K562 (cell line): Measurements from ENCODE around the gene PLBD1. TPM values are rescaled to one million over a fixed set of nuclear protein-coding genes. Genes with fewer than 3 reads are reported as not detected.

Source experiments
- ATAC-seq: fragments of 200-7000 bp; cut with Tn5 transposase; 3 replicates; pipeline ENCODE4 v1.9.1; 2020; ENCODE audit warnings: moderate library complexity
- BruUV-seq: library from RNA; stranded (reverse); fragments of 400-500 nt; replicated peaks from 2 replicates; lab custom pipeline; 2021; lab: Mats Ljungman, UMichigan
- CTCF ChIA-PET: fragments of 300-600 bp; formaldehyde crosslinking; extraction: SDS; loops from one replicate; lab custom pipeline; 2021; ENCODE audit warnings: low intra/inter-chr PET ratio; lab: Yijun Ruan, JAX
- POLR2A ChIA-PET: fragments of 300-600, 350-650 bp; sonication (Branson Sonifier 250); formaldehyde crosslinking; extraction: SDS; loops from one replicate; lab custom pipeline; 2021; ENCODE audit warnings: antibody characterized with exemption, inconsistent platforms; lab: Yijun Ruan, JAX
- DNase-seq, 4 experiments: peaks; one replicate each; pipeline versions ENCODE4 v3.0.0 to v3.0.0-alpha.2; 2011 to 2018; ENCODE audit warnings: low spot score in 3 of 4, mixed read lengths in 3 of 4; ENCODE audit errors: extremely low read depth in 1 of 4
- FAIRE-seq: peaks from 2 replicates; lab custom pipeline; 2011; peaks lifted over from hg19 to GRCh38; lab: Jason Lieb, UNC
- H2AFZ ChIP-seq: 2 replicates; pipeline ENCODE4 v1.6.0; 2011; ENCODE audit warnings: low read depth, low read length, control low read depth, inconsistent platforms
- H3K27ac ChIP-seq: fragments of 200-600 bp; 3 replicates; pipeline ENCODE4 v1.8.0; 2011; ENCODE audit warnings: low read depth, mild to moderate bottlenecking, control low read depth, inconsistent platforms, low read length, moderate library complexity, mixed read lengths; ENCODE audit errors: extremely low read depth
- H3K27me3 ChIP-seq, 2 experiments: fragments of 300-600 bp in 1 of 2; 2 replicates in 1 of 2; 3 replicates in 1 of 2; pipeline versions ENCODE4 v1.6.0 to v1.8.0; 2011; ENCODE audit warnings: inconsistent platforms in 2 of 2, low read length in 2 of 2, mild to moderate bottlenecking in 1 of 2, mixed read lengths in 1 of 2, moderate library complexity in 1 of 2; ENCODE audit not compliant: control insufficient read depth in 2 of 2, insufficient read depth in 2 of 2
- H3K36me3 ChIP-seq: fragments of 300-600 bp; 3 replicates; pipeline ENCODE4 v1.8.0; 2011; ENCODE audit warnings: mild to moderate bottlenecking, low read length, inconsistent platforms; ENCODE audit not compliant: control insufficient read depth, insufficient read depth
- H3K4me1 ChIP-seq, 2 experiments: fragments of 200-600 bp in 1 of 2; replicated peaks in 1 of 2; 2 replicates in 1 of 2; 3 replicates in 1 of 2; pipeline versions ENCODE4 v1.5.1 to v1.8.0; 2011; ENCODE audit warnings: inconsistent platforms in 2 of 2, low read length in 2 of 2, mild to moderate bottlenecking in 1 of 2, mixed read lengths in 1 of 2, moderate library complexity in 1 of 2; ENCODE audit not compliant: control insufficient read depth in 2 of 2, insufficient read depth in 2 of 2
- H3K4me2 ChIP-seq: 2 replicates; pipeline ENCODE4 v1.6.1; 2011; ENCODE audit warnings: low read length, control low read depth, inconsistent platforms, mixed read lengths; ENCODE audit not compliant: insufficient read depth
- H3K4me3 ChIP-seq: fragments of 200-600 bp; sonication (generic), shearing (Covaris generic); 2 replicates; pipeline ENCODE4 v1.5.1; 2016; ENCODE audit warnings: control low read depth, inconsistent platforms
- H3K79me2 ChIP-seq: fragments of 200-600 bp; 3 replicates; pipeline ENCODE4 v1.8.0; 2011; ENCODE audit warnings: low read length, inconsistent platforms; ENCODE audit not compliant: control insufficient read depth, insufficient read depth
- H3K9ac ChIP-seq, 2 experiments: 2 replicates each; pipeline versions ENCODE4 v1.6.0 to v1.6.1; 2011; ENCODE audit warnings: low read depth in 2 of 2, low read length in 2 of 2, control low read depth in 1 of 2, inconsistent platforms in 1 of 2, mild to moderate bottlenecking in 1 of 2, mixed read lengths in 1 of 2; ENCODE audit not compliant: insufficient read depth in 1 of 2
- H3K9me1 ChIP-seq: one replicate; pipeline ENCODE4 v1.6.0; 2011; ENCODE audit warnings: inconsistent platforms, mild to moderate bottlenecking, low read length, moderate library complexity; ENCODE audit not compliant: control insufficient read depth, insufficient read depth
- H3K9me3 ChIP-seq: replicated peaks from 2 replicates; pipeline ENCODE4 v1.5.1; 2011; ENCODE audit warnings: low read depth, low read length, inconsistent platforms; ENCODE audit not compliant: control insufficient read depth, insufficient read depth
- H4K20me1 ChIP-seq: replicated peaks from 2 replicates; pipeline ENCODE4 v1.6.1; 2011; ENCODE audit warnings: low read length, inconsistent platforms, mixed read lengths; ENCODE audit not compliant: control insufficient read depth, insufficient read depth
- FOXA3 ChIP-seq, 2 experiments: fragments of 450-650 bp in 1 of 2; sonication (generic) in 1 of 2; formaldehyde crosslinking; IDR thresholded peaks in 1 of 2; conservative IDR thresholded peaks in 1 of 2; 2 replicates each; pipeline versions ENCODE4 v1.4.0 to v1.8.0; 2020 to 2022; ENCODE audit warnings: mild to moderate bottlenecking in 2 of 2, missing genetic modification reagents in 1 of 2
- HNRNPLL ChIP-seq: fragments of 200-400 bp; formaldehyde crosslinking; IDR thresholded peaks from 2 replicates; pipeline ENCODE4 v1.6.1; 2017; ENCODE audit warnings: low read length, low read depth, mild to moderate bottlenecking; ENCODE audit not compliant: poor library complexity, severe bottlenecking
- JUNB ChIP-seq: fragments of 450-650 bp; formaldehyde crosslinking; conservative IDR thresholded peaks from 2 replicates; pipeline ENCODE4 v1.4.0; 2020; ENCODE audit warnings: mild to moderate bottlenecking
- LCOR ChIP-seq: sonication (generic); formaldehyde crosslinking; IDR thresholded peaks from 2 replicates; pipeline ENCODE4 v1.8.0; 2022; ENCODE audit warnings: mild to moderate bottlenecking, missing genetic modification reagents
- MAFF ChIP-seq: IDR thresholded peaks from 2 replicates; pipeline ENCODE4 v1.6.1; 2012; ENCODE audit warnings: low read length, improper control_type of control experiment
- MYBL2 ChIP-seq, 2 experiments: fragments of 450-650 bp in 1 of 2; sonication (generic) in 1 of 2; formaldehyde crosslinking in 1 of 2; IDR thresholded peaks; 2 replicates each; pipeline versions ENCODE4 v1.6.1 to v1.8.1; 2017 to 2022; ENCODE audit warnings: borderline replicate concordance in 1 of 2, inconsistent platforms in 1 of 2, low read depth in 1 of 2, mild to moderate bottlenecking in 1 of 2, missing genetic modification reagents in 1 of 2, moderate library complexity in 1 of 2
- RBBP5 ChIP-seq: fragments of 200-600 bp; sonication (generic); IDR thresholded peaks from 2 replicates; pipeline ENCODE4 v1.6.1; 2012; ENCODE audit warnings: borderline replicate concordance, mild to moderate bottlenecking, low read length, control low read depth, inconsistent platforms; ENCODE audit not compliant: insufficient read depth, poor library complexity, severe bottlenecking
- SMARCE1 ChIP-seq: fragments of 450-650 bp; IDR thresholded peaks from 2 replicates; pipeline ENCODE4 v1.7.1; 2016; ENCODE audit warnings: mild to moderate bottlenecking
- ZFPM2 ChIP-seq: fragments of 250-450 bp; sonication (Bioruptor Pico); IDR thresholded peaks from 2 replicates; pipeline ENCODE4 v1.5.1; 2022; ENCODE audit warnings: mild to moderate bottlenecking
- ZNF134 ChIP-seq: fragments of 250-450 bp; sonication (Bioruptor Pico); conservative IDR thresholded peaks from 2 replicates; pipeline ENCODE4 v1.4.0; 2020
- ZNF143 ChIP-seq: sonication (generic); formaldehyde crosslinking; IDR thresholded peaks from 2 replicates; pipeline ENCODE4 v1.9.0; 2022; ENCODE audit warnings: mild to moderate bottlenecking, missing genetic modification reagents
- ZNF274 ChIP-seq: IDR thresholded peaks from 2 replicates; pipeline ENCODE4 v1.6.1; 2011; ENCODE audit warnings: low read depth, mild to moderate bottlenecking, low read length, moderate library complexity, borderline replicate concordance
- WGBS: fragments of 100-300 bp; shearing (Covaris generic); methylation state at CpG from one replicate; pipeline ENCODE4 v1.1.6; 2016; ENCODE audit warnings: low coverage, mixed read lengths; ENCODE audit not compliant: insufficient coverage; ENCODE audit errors: missing lambda C conversion rate; 5-methylcytosine and 5-hydroxymethylcytosine counted together
- in situ Hi-C: fragments of 300-500 bp; cut with MboI; formaldehyde crosslinking; loops from 4 replicates; pipeline ENCODE4 v1.15.0; 2018; ENCODE audit warnings: inconsistent platforms, mixed read lengths
- intact Hi-C: fragments of 100-400 bp; cut with micrococcal nuclease; formaldehyde crosslinking; loops from 2 replicates; pipeline ENCODE4 v1.14.2; 2022
- polyA plus RNA-seq, 8 experiments: library from polyadenylated mRNA; depleted of rRNA in 4 of 8; stranded (reverse) in 5 of 8; unstranded in 3 of 8; fragments of >200 nt; fragmentation: Nextera tagmentation in 2 of 8; fragmentation: Illumina TruSeq in 1 of 8; extraction: Ambion mirVana in 2 of 8; extraction: Trizol in 1 of 8; gene quantifications; 2 replicates each; pipeline versions ENCODE4 v1.2.1 to v1.2.3, GENCODE V29; 2011 to 2014; ENCODE audit warnings: inconsistent platforms in 1 of 8, missing spikeins in 1 of 8
- total RNA-seq, 7 experiments: library from RNA; depleted of rRNA in 6 of 7; stranded (reverse); fragments of >200 nt in 6 of 7; fragmentation: Illumina TruSeq in 2 of 7; extraction: Trizol in 2 of 7; gene quantifications; 2 replicates each; pipeline versions ENCODE4 v1.2.1 to v1.2.3, GENCODE V29; 2011 to 2021; ENCODE audit warnings: low replicate concordance in 1 of 7
- TF ChIP-seq, protein P1 (sequence below): fragments of 250-450 bp; sonication (Bioruptor Pico); IDR thresholded peaks from 2 replicates; pipeline ENCODE4 v1.8.0; 2021; ENCODE audit warnings: mild to moderate bottlenecking, moderate library complexity
- TF ChIP-seq, protein P2 (sequence below): fragments of 450-650 bp; formaldehyde crosslinking; conservative IDR thresholded peaks from 2 replicates; pipeline ENCODE4 v1.4.0; 2022; ENCODE audit warnings: mild to moderate bottlenecking, missing genetic modification characterization

The PLBD1 gene
- total and polyA plus RNA-seq, 9 of the 15 experiments (the other 6 are each of a cell fraction or from before 2014, with no cell fraction given) = 7.1 to 37.0 (median 20.6) TPM

DNA sequence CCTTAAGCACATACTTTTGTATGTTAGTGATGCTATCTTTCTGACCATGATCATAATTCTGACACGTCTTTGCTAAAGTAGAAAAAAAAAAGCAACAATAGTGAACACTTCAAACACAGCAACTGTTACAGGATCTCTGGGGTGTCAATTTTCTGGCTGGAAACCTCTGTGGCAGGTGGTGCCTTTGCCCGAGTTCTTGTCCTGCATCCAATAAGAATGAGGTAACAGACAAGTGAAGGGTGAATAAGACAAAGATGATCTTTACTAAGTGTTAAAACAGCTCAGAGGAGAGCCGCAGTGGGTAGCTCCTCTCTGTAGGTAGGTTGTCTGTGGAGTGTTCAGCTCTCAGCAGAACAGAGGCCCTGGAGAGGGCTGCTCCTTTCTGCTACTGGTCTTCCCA, 20.9 kb upstream of the PLBD1 start (continued):
- TF ChIP-seq FOXA3 (CRISPR knock-in tag; conservative IDR thresholded peaks at IDR 0.05 in 1 of 2, IDR thresholded peaks at IDR 0.05 in 1 of 2) (no peak), MAFF (no peak), ZNF143 (CRISPR knock-in tag) (no peak), HNRNPLL (no peak)
- TF ChIP-seq, all 486 proteins: peak for 0

- H3K9me1 ChIP-seq = no peaks in the 10 kb centered on the region
- ChIA-PET POLR2A (no interaction called here), CTCF (no interaction called here)
- no peaks in the 10 kb centered on the region for H3K79me2 ChIP-seq
- H3K9me3 ChIP-seq = no peaks in the 10 kb centered on the region
- H3K27ac ChIP-seq = no peak overlapping the region
- no peaks in the 10 kb centered on the region for H3K27me3 ChIP-seq
- no peaks in the 10 kb centered on the region for H4K20me1 ChIP-seq
- intact Hi-C loops = no loop called here
- ATAC-seq (no peak), DNase-seq (no peak), FAIRE-seq (no peak)
- no peaks in the 10 kb centered on the region for H3K4me1 ChIP-seq
- in situ Hi-C loops = no loop called here
- H2AFZ ChIP-seq = no peak overlapping the region
- no TSS peak for BruUV-seq
- no peak overlapping the region for H3K4me3 ChIP-seq
- H3K9ac ChIP-seq = no peak overlapping the region
- no peaks in the 10 kb centered on the region for H3K36me3 ChIP-seq
- WGBS = 37% methylated on average over 8 of the region's 8 CpGs
- H3K4me2 ChIP-seq = no peak overlapping the region
- TF ChIP-seq LCOR (CRISPR knock-in tag) = no peak
- no peak for TF ChIP-seq ZFPM2
- no peak for TF ChIP-seq ZNF274
- no peak for TF ChIP-seq SMARCE1
- TF ChIP-seq JUNB (CRISPR knock-in tag) = no peak
- TF ChIP-seq, protein P1, sequence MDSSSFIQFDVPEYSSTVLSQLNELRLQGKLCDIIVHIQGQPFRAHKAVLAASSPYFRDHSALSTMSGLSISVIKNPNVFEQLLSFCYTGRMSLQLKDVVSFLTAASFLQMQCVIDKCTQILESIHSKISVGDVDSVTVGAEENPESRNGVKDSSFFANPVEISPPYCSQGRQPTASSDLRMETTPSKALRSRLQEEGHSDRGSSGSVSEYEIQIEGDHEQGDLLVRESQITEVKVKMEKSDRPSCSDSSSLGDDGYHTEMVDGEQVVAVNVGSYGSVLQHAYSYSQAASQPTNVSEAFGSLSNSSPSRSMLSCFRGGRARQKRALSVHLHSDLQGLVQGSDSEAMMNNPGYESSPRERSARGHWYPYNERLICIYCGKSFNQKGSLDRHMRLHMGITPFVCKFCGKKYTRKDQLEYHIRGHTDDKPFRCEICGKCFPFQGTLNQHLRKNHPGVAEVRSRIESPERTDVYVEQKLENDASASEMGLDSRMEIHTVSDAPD (CRISPR knock-in tag) = no peak
- TF ChIP-seq, protein P2, sequence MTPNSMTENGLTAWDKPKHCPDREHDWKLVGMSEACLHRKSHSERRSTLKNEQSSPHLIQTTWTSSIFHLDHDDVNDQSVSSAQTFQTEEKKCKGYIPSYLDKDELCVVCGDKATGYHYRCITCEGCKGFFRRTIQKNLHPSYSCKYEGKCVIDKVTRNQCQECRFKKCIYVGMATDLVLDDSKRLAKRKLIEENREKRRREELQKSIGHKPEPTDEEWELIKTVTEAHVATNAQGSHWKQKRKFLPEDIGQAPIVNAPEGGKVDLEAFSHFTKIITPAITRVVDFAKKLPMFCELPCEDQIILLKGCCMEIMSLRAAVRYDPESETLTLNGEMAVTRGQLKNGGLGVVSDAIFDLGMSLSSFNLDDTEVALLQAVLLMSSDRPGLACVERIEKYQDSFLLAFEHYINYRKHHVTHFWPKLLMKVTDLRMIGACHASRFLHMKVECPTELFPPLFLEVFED (CRISPR knock-in tag) = no peak
- no peak for TF ChIP-seq RBBP5
- TF ChIP-seq MYBL2 (IDR thresholded peaks at IDR 0.05; ENCODE audit: low read depth) = no peak
- no peak for TF ChIP-seq MYBL2 (CRISPR knock-in tag; IDR thresholded peaks at IDR 0.05; ENCODE audit: borderline replicate concordance)
- no peak for TF ChIP-seq ZNF134 (CRISPR knock-in tag)
These were observed 11.0 kb upstream of the PLBD1 start for GRCh38 chr12:14578646-14579045.
